Measurements from ENCODE around the gene CAST. TPM values are rescaled to one million over a fixed set of nuclear protein-coding genes. Genes with fewer than 3 reads are reported as not detected.

CAST gene
- total and polyA plus RNA-seq, 2 donors (not counting 1 experiment from before 2014, with no cell fraction given): 41.0 to 231 TPM

DNA sequence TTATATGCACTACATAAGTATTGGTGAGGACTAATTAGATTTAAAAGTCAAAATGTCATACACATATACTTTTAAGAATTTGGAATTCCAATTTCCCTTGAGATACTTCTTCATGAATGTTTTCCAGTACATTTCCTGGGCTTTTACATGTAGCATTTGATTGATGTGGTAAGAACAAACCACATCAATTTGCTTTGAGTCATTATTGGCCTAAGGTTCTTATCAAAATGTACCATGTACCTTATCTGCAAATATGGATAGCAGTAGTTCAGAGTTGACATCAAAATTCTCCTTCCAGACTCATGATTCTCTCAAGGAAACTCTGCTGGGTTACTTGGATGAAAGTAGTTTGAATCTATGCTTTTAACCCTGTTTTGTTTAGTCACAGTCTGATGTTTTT lies 2.5 kb downstream of the CAST start:
- Mint-ChIP-seq H3K27ac (no peak overlapping the region), H3K4me3 (no peak overlapping the region), H3K27me3 (no peaks in the 10 kb centered on the region), H3K9me3 (ENCODE audit: insufficient read depth) (no peaks in the 10 kb centered on the region), H3K4me1 (peaks cover 60% of the 10 kb centered on the region)
- DNase-seq: no peak
- POLR2A ChIA-PET: no interaction called here
- H3K36me3 ChIP-seq (replicated peaks in 1 of 2; ENCODE audit: control extremely low read depth in 1 of 2, control insufficient read depth in 1 of 2, extremely low read depth in 1 of 2, insufficient read depth in 2 of 2, low read length in 1 of 2): no peaks in the 10 kb centered on the region
- H3K27ac ChIP-seq (ENCODE audit: low read length in 2 of 2): peak overlapping the region in 1 of 2 donors; percentile 9
- peaks cover 16 to 21% of the 10 kb centered on the region in 2 donors for H3K4me1 ChIP-seq (ENCODE audit: control insufficient read depth in 2 of 2, insufficient read depth in 2 of 2, low read length in 2 of 2)
- H3K79me2 ChIP-seq (ENCODE audit: control insufficient read depth, insufficient read depth, low read length): peaks cover 86% of the 10 kb centered on the region
- no peak overlapping the region for H3K4me3 ChIP-seq (ENCODE audit: control extremely low read depth in 1 of 5, extremely low read depth in 1 of 5, insufficient read depth in 1 of 5, low read depth in 2 of 5, low read length in 4 of 5)
- H3K27me3 ChIP-seq (replicated peaks in 1 of 4; ENCODE audit: control extremely low read depth in 1 of 4, control insufficient read depth in 3 of 4, insufficient read depth in 4 of 4, low read length in 3 of 4): no peaks in the 10 kb centered on the region
- no peaks in the 10 kb centered on the region for H3K9me3 ChIP-seq (ENCODE audit: control extremely low read depth in 1 of 3, control insufficient read depth in 2 of 3, insufficient read depth in 1 of 3, low read length in 2 of 3)
- no peak overlapping the region for H2AFZ ChIP-seq (ENCODE audit: insufficient read depth, low read depth, low read length, poor library complexity, severe bottlenecking)
- TF ChIP-seq, protein P1, sequence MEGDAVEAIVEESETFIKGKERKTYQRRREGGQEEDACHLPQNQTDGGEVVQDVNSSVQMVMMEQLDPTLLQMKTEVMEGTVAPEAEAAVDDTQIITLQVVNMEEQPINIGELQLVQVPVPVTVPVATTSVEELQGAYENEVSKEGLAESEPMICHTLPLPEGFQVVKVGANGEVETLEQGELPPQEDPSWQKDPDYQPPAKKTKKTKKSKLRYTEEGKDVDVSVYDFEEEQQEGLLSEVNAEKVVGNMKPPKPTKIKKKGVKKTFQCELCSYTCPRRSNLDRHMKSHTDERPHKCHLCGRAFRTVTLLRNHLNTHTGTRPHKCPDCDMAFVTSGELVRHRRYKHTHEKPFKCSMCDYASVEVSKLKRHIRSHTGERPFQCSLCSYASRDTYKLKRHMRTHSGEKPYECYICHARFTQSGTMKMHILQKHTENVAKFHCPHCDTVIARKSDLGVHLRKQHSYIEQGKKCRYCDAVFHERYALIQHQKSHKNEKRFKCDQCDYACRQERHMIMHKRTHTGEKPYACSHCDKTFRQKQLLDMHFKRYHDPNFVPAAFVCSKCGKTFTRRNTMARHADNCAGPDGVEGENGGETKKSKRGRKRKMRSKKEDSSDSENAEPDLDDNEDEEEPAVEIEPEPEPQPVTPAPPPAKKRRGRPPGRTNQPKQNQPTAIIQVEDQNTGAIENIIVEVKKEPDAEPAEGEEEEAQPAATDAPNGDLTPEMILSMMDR (IDR thresholded peaks at IDR 0.05): no peak
- no peak for TF ChIP-seq EZH2 (IDR thresholded peaks at IDR 0.05; ENCODE audit: borderline replicate concordance, insufficient read depth, low read depth, low read length, poor library complexity, severe bottlenecking)
- no peak overlapping the region for H3K4me2 ChIP-seq (replicated peaks; ENCODE audit: low read depth, low read length, poor library complexity, severe bottlenecking)
- H4K20me1 ChIP-seq (ENCODE audit: control insufficient read depth, insufficient read depth, low read length, poor library complexity, severe bottlenecking): peaks cover 64% of the 10 kb centered on the region
- intact Hi-C loops (cut with micrococcal nuclease): loop anchor here (5.0 kb wide), 2 partner anchors 213 to 857 kb away; partner anchors contain the start of gene ERAP2
- H3K9ac ChIP-seq (ENCODE audit: low read length): no peak overlapping the region
- CTCF ChIA-PET: no interaction called here
- no peak for ATAC-seq (ENCODE audit: low read depth)

DNA sequence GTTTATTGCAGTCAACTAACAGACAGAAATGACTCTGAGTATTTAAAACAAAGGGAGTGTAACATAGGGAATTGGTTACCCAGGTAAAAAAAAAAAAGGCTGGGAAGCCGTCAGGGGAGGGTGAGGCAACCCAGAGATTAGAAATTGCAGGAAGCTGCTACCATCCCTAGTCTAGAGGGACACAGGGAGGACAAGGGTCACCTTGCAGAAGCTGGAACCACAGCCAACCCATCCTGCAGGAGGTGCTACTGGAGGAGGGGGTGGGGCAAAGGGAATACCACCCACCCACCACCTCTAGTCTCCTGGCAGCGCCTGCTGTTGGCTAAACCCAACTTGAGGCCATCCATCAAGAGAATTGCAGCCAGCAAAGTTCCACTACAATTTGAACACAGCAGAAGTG lies 6.5 kb downstream of the CAST start:
- no peak overlapping the region for H2AFZ ChIP-seq (ENCODE audit: insufficient read depth, low read depth, low read length, poor library complexity, severe bottlenecking)
- H3K36me3 ChIP-seq (replicated peaks in 1 of 2; ENCODE audit: control extremely low read depth in 1 of 2, control insufficient read depth in 1 of 2, extremely low read depth in 1 of 2, insufficient read depth in 2 of 2, low read length in 1 of 2): peaks cover 0 to 4% of the 10 kb centered on the region in 2 experiments
- H3K4me3 ChIP-seq (ENCODE audit: control extremely low read depth in 1 of 5, extremely low read depth in 1 of 5, insufficient read depth in 1 of 5, low read depth in 2 of 5, low read length in 4 of 5): no peak overlapping the region
- DNase-seq (no peak), ATAC-seq (ENCODE audit: low read depth) (no peak)
- H3K27me3 Mint-ChIP-seq: no peaks in the 10 kb centered on the region
- peaks cover 95% of the 10 kb centered on the region for H3K79me2 ChIP-seq (ENCODE audit: control insufficient read depth, insufficient read depth, low read length)
- no peak overlapping the region for H3K9ac ChIP-seq (ENCODE audit: low read length)
- peaks cover 49% of the 10 kb centered on the region for H3K4me1 Mint-ChIP-seq
- no peak for TF ChIP-seq EZH2 (IDR thresholded peaks at IDR 0.05; ENCODE audit: borderline replicate concordance, insufficient read depth, low read depth, low read length, poor library complexity, severe bottlenecking)
- TF ChIP-seq, protein P1 (IDR thresholded peaks at IDR 0.05): no peak
- WGBS (ENCODE audit: insufficient coverage): 100% methylated on average over 2 of the region's 2 CpGs
- H3K4me3 Mint-ChIP-seq: no peak overlapping the region
- H3K9me3 Mint-ChIP-seq (ENCODE audit: insufficient read depth): no peaks in the 10 kb centered on the region
- peaks cover 1 to 4% of the 10 kb centered on the region in 2 donors for H3K4me1 ChIP-seq (ENCODE audit: control insufficient read depth in 2 of 2, insufficient read depth in 2 of 2, low read length in 2 of 2)
- POLR2A ChIA-PET: no interaction called here
- CTCF ChIA-PET: no interaction called here
- H3K4me2 ChIP-seq (replicated peaks; ENCODE audit: low read depth, low read length, poor library complexity, severe bottlenecking): no peak overlapping the region
- peaks cover 92% of the 10 kb centered on the region for H4K20me1 ChIP-seq (ENCODE audit: control insufficient read depth, insufficient read depth, low read length, poor library complexity, severe bottlenecking)
- intact Hi-C loops (cut with micrococcal nuclease): no loop called here
- no peak overlapping the region for H3K27ac ChIP-seq (ENCODE audit: low read length in 2 of 2)
- H3K9me3 ChIP-seq (ENCODE audit: control extremely low read depth in 1 of 3, control insufficient read depth in 2 of 3, insufficient read depth in 1 of 3, low read length in 2 of 3): no peaks in the 10 kb centered on the region
- H3K27me3 ChIP-seq (replicated peaks in 1 of 4; ENCODE audit: control extremely low read depth in 1 of 4, control insufficient read depth in 3 of 4, insufficient read depth in 4 of 4, low read length in 3 of 4): no peaks in the 10 kb centered on the region
- H3K27ac Mint-ChIP-seq: no peak overlapping the region
